AML-193 (cell line): ENCODE results near the gene AUTS2.

Source experiments
- DNase-seq, 2 experiments: peaks; one replicate each; lab custom pipeline; 2025; lab: John Stamatoyannopoulos, UW

Gene AUTS2

DNA sequence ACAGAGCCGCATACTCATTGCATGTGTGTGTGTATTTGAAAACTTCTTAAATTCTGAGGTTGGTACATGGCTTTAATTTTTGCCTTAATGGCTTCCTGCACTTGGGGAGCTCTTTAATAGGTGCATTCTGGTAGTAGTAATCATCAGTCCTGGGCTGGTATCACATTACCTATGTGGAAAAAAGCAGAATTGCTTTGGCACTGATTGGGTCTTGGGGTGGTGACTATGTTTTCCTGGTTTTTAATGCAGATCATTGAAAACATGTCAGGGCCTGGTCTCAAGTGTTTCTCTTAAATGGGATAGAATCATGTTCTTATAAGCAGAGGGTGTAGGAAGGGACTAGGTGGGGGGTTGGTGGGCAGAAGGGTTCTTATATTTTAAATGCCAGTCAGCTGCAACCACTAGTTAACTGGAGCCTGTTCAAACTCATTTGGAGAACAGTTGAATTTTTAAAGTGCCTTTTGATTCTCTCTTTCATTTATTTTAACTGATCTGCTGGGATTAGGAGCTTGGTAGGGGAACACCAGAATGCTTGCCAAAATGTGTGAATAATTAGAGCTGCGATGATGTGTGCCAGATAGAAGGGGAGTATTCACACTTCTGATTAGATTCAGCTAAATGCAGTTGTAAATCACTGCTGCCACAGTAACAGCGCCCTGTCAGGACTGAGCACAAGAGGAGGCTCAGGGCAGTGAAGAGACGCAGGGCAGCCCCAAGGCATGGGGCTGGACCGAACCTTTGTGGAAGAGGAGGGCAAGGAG is 900.1 kb downstream of the AUTS2 start:
- DNase-seq, result no peak

DNA sequence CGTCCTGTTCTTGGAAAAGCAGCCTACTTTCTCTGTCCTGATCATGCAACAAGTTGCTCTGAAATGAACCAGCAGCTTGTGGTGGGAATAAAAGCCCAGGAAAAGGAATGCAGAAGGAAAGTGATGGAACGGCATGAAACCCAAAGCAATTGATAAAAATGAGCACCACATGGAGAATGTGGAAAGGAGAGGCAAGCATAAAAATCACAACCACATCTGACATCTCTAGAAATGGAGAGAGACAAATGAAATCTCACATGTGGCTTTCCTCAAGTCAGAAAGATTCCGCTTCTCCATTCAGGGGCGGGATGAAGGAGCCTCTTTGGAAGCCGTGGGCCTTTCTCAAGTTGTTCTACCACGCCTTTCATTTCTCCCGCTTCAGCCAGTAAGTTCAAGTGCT is 902.0 kb downstream of the AUTS2 start:
- no peak for DNase-seq

DNA sequence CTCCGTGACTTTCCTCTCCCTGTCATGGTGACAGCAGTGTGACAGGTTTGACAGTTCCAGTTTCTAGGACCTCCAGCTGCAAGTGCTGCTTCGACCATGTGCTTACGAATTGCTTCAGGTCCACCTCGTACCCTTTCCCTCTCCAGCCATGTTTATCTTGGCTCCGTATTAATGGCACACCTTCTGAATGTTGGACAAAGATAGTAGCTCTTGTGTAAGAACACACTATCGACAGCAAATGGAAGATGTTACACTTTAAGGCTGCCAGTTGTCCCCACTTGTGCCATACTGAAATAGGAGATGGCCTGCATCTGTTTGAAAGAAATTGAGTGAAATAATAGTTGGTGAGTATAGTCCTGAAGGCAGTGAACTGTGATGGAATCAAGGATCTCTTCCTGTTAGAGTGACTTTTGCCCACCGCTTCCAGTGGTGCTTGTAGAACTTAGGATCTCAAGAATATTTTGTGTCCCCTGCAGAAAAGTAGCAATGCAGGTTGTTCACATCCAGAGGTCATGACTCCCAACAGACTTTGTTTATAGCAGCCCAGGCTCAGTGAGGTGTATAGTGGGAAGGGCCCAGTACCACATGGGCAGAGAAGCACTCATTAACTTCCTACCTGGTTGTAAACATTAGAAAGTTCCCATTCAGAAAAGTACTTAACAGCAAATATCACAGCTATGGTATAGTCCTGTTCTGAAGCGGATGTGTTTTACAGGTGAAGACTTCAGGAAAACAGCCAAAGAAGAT is 904.0 kb downstream of the AUTS2 start:
- DNase-seq, result no peak

DNA sequence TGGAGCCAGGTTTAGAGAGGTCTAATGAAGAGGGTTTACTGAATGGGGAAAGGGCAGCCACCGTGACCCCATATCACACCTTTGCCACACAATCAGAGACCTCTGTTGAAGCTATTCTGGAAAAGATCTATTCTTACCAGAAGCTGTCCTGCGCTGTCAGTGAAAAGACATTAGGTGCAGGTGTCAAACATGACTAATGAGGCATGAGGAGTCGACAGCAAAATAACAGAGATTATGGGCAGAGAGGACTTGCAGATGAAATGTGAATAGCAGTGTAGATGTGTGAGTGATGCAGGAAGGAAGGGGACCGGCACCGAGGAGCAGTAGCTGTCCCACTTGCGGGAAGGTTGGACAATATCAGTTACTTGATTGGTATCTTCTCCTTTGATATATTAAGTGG is 906.0 kb downstream of the AUTS2 start:
- DNase-seq, result no peak

DNA sequence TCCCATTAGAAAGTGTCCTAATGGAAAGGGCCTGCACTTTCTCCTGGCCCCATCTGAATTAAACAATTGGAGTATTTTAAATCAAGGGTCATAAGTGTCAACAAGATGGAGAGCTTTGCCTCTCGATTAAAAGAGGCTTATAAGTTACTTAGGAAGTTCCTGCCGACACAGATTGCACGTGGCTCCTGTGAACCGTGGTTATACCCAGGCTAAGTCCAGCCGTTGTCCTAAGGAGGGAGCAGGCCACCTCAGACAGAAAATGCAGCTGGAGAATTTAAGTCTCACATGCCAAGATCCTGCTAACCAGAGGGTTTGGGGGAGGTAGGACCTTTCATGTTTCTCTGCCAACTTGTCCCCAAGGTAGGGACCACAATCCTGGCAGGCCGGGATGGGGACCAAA is 907.2 kb downstream of the AUTS2 start:
- no peak for DNase-seq

DNA sequence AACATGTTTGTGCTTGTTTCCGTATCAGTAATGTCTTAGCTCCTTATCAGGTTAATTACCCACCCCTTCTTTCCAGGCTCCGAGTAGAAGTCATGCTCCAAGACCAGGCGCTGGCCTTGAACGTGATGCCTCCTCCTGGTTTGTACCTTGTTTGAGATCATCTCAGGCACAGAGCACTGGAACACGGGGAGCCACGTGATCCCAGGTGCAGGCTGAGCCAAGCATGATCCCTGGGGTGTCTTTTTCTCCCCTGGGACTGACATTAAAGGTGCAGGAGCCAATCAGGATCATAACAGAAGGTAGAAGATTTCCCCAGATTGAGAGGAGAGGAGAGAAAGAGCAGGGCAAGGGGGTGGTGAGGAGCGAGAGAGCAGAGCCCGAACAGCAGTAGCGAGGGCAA is 907.6 kb downstream of the AUTS2 start:
- no peak for DNase-seq

DNA sequence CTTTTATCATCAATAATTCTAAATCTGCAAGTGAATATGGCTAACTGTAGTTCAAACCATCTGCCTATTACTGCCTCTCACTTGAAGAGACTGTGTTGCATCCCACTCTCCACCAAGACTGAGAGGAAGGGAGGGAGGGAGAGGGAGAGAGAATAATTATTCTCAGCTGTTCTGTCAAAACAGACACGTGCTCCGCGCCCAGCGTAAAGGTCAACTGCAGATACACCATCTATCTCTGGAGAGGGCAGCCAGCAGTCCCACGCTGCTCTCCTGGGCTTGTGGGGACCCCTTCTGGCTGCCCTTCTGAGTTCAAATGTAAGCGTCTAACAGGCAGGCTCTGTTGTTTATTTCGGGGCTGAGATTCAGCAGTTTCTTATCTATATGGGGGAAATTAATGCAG is 908.2 kb downstream of the AUTS2 start:
- no peak for DNase-seq

DNA sequence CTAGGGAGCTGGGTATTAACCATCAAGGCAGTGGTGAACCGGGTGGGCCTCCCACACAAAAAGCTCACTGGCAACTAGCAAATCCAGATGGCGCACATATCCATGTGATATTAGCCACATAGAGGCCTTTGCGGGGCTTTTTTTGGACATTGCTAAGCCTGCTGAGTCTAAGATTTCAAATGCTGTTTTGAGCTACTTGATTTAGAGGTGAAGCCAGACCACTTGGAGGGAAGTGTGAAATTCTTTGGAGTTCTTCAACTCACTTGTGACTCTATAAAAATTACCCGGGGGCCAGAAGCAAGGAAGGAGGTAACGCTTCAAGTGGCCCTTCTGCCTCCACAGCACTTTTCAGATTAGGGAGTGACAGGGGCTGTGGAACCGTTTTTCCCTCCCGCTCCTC is 913.9 kb downstream of the AUTS2 start:
- no peak for DNase-seq

DNA sequence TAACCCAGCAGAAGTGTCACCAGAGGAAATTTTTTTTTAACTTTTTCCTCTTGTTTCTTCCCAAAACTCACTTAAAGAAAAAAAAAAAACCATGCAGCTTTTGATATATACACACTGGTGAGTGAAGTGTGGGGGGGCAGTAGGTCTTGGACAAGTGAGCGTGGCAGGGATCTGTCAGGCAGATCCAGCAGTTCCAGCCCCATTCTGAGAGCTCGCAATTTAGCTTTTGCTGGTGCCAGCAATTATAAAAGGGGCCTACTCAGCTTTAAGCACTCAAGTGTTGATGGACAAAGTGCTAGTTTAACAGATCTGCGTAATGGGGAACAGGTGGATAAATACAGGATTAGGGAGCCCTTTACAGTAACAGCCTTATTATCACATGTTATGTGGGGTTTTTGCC is 914.5 kb downstream of the AUTS2 start:
- DNase-seq, result no peak

DNA sequence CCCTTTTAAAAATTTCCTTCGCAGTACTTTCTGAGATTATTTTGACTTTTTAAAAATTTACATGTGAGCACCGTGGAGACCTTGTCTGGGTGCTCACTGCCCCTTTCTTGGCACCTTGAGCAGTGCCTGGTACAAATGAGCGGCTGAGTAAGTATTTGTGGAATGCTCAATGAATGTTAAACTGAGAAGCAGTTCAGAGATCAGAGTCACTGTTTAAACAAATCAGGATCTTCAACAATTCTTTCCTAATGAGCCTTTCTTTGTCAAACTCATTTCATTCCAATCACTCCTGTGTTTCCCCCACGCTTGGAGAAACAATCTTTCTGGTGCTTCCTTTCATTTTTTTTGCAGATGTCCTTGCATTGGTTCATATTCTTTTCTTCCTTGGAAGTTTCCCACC is 922.3 kb downstream of the AUTS2 start:
- DNase-seq, result no peak

DNA sequence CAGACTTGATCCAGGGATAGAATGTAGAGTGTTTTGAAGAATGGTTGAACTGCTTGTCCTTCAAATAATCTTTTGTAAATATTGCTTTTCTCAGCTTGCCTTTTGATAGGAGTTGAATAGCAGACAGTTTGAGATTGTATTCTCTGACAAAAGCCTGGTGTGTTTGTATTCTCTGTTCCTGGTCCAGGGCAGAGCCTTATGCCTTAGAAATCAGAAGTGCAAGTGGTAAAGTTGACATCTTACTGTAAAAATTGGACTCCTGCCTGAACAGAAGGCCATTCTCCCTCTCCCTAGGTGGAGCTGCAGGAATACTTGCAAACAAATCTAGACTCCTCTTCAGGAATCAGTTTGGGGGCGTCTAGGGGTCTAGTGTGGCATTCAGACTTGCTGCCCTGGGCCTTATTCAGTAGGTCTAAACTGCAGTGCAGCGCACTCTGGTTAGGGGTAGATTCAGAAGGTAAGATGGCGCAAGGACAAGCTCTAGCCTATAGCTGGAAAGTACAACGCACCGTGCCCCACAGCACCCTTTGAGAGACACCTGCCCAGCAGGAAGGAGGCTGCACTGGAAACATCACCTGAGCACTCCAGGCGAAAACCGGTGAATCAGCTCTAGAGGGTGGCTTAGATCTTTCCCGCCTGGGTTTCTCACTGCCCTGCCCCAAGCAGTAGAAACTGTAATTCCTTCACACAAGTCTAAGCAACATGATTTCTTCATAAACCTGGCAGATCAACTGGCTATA is 925.1 kb downstream of the AUTS2 start:
- DNase-seq, result no peak

DNA sequence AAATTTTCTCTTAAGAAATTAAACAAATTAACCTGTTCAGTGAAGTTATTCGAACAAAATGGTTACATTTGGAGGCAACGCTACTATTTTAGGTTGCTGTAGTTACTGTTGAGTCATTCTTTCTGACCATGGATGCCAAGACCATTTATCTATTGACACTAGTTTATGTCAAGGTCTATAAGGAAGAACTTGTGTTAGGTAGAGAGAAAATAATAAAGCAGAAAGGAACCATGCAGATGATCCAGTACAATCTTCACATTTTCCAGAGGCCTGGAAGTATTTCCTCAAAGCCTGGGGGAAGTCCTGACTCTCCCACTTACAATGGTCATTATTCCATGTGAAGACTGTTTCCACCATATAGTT is 925.7 kb downstream of the AUTS2 start:
- no peak for DNase-seq

DNA sequence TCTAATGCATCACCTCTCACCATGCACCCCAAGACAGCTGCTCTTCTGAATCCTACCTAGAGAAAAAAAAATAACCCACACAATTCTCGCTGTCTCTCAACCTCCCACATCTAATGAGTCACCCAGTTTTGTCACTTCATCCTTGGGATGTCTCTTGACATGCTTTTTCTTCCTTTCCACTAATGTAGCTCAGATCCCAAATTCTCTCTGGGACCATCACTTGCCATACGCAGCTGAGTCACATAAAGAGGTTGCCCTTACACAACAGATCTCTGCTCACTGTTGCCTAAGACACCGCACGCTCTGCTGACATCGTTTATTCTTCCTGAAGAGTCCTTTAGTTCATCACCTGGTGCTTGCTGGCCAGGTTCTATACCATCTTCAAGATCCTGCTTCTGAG is 927.7 kb downstream of the AUTS2 start:
- DNase-seq, result no peak

DNA sequence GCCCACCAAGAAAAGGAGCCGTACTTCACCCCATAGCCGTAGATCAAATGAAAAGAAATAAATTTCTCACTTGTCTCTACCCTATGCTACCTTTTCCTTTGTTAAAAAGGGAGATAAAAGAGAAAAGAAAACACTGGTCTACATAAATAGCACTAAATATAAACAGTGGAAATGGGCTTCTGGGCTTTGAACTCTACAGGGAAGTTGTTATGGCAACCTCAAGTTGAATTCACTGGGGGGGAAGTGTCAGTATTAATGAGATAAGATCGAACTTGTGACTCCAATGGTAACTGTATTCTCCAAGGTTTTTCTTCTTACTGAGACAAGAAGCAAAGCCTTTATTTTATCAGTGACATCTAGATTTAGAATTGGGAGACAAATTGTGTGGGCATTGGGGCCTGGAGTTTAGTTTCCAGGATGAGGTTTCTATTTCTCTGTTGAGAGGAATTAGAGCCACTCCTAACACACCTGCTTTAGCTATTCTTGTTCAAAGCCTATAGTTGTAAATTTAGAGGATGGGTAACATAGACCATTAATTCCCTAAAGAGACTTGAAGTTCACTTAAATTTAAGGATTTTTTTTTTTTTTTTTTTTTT is 929.3 kb downstream of the AUTS2 start:
- DNase-seq, result no peak

DNA sequence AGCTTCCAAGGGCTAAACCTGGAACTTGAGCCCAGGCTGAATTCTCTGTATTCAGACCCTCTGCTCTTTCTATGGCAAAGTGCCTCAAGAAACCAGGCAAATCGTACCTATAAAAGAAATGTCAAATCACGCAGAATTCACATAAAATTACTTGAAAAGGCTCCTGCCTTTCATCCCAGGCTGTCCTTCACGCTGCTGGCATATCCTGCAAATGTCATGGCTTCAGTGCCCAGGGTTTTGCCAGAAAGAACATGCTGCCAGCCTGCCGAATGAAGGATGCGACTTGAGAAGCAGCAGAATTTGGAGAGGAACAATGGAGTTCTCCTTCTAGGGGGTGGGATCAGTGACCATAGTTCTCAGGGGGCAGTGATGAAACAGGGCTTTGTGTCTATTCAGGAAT is 931.2 kb downstream of the AUTS2 start:
- no peak for DNase-seq

DNA sequence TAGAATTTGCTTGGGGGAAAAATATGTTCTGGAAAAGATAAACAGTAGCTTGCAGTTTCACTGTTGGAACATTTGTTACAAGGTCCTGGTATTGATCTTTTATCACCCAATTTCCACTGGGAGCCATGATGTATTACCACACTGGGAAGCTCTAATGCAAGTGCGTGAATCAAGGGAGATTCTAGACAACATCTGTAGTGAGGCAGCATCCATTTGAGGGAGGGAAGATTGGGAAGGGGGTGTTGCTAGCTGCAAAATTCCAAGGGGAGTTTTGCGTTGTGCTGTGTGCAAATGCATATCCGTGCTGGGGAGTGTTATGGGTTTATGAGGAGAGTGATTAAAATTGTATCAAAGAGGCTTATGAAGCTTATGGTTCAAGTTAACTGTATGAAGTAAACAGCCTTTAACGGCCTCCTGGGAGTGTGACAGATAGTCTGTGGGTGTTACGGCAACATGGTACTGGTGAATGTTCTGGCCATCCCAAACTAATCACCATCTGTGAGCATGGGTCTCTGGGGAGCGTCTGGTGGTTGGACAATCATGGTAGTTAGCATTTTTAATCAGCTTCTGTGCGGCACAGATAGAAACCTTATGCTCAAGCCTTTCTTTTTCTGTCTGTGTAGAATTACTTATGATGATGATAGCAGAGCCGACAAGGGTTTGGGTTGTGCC is 931.8 kb downstream of the AUTS2 start:
- no peak for DNase-seq

DNA sequence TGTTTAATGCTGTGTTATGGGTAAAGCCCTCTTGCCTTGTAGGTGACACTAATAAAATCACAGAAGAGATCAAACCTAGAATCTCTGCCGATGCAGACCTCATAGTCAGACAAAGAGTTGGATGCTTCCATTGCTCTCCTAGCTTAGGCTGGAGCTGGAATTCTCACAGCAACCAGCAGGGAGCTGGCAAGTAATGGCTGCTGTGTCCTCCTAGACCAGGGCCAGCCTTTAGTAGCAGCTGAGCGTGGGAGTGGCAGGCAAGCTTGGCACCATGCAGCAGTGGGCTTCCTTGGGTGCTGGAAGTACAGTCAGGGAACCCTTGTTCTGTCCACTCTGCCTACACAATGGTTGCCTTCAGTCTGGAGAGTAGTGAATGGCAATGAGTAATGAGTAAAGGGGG is 935.3 kb downstream of the AUTS2 start:
- no peak for DNase-seq

DNA sequence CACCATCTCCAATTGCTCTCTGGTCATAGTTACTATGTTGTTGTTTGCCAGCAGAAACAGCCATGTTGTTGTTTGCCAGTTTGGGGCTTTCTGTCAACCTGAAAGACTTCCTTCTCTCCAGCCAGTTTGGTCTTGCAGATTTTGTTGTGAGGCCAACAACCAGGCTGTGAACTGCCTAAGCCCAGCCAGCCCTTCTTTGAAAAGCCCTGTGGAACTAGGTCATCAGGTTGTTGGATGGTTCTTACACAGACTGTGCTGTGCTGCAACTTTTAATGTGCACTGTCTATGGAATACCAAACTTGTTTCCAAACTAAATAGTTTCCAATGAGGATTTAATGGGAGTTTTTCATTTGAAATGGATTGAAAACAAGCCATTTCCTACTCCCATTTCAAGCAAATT is 940.9 kb downstream of the AUTS2 start:
- DNase-seq, result no peak

DNA sequence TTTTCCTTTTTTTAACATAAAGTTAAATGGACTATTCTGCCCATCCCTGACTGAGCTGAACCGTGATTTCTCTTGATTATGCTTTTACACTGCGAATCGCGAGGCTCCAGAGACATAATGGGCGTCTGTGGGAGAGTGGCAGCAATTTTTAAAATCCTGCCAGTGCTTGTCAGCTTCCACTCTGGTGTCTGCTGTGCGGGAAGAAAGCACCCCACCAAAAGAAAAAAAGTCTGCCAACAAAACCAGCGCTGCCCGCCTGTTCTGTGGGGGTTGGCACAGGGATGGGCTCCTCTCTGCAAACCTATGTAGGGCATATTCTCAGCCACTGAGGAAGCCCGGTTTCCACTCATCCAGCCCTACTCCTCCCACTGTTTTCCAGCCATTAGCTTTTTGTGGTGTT is 941.3 kb downstream of the AUTS2 start:
- no peak for DNase-seq

DNA sequence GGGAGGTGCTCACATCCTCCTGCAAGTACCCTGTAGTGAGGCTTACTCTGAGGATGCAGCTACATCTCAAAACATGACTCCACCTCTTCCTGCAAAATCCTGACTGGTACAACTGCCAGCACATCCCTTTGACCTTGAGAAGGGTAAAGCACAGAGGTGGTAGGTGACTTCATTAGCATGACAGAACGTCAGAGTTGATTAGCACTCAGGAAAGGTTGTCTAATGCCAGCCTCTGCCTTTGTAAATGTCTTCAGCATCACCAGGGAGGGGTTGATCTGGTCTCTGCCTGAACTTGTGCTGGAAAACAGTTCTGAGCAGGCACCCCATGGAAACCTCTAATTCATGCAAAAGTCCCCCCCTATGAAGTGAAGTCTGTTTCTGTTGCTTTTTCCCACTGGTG is 942.4 kb downstream of the AUTS2 start:
- no peak for DNase-seq

DNA sequence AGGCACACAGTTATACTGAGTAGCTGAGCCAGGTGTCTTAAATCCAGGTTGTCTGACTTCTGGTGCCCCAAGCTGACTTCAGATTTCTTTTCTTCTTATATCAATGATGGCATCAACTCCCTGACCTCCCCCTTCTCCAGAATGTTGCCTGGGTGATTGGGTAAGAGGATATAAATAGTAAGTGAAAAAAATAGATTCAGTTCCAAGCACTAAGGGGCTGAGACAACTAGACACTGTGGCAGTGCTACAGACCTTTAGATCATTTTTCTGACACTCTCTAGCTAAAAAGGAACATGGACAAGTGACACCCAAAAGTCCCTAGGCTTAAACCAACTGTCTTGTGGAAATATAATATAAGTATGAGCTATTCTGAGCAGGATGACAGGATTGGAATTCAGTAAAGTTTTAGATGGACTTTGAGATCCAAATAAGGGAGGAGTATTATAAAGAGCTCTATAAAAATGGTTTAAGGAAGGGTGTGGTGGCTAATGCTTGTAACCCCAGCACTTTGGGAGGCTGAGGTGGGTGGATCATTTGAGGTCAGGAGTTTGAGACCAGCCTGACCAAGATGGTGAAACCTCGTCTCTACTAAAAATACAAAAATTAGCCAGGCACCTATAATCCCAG is 944.6 kb downstream of the AUTS2 start:
- no peak for DNase-seq

DNA sequence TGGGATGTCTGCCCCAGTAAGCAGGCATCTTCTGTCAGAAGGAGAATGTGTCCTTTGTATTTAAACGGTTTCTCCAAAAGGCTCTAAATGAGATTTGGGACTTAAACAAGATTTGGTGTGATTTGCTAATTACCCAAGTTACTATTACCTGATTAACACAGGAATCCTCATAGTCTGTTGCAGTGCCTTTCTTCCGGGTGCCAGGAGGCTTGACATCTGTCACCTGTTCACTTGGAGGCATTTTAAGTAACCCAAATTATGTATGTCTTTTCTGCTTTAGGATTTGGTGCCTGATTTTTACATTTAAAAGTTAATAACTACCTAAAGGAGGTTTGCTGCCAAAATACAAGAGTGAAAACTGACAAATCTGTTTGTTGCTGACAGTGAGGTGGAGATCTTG is 945.7 kb downstream of the AUTS2 start:
- no peak for DNase-seq
